GM19035 (cell line): ENCODE results near the gene IGFN1.

Source experiments
- ATAC-seq: cut with Tn5 transposase; IDR thresholded peaks from one replicate; pipeline ENCODE4 v1.9.1; 2021; ENCODE audit not compliant: unreplicated experiment

The IGFN1 gene

DNA sequence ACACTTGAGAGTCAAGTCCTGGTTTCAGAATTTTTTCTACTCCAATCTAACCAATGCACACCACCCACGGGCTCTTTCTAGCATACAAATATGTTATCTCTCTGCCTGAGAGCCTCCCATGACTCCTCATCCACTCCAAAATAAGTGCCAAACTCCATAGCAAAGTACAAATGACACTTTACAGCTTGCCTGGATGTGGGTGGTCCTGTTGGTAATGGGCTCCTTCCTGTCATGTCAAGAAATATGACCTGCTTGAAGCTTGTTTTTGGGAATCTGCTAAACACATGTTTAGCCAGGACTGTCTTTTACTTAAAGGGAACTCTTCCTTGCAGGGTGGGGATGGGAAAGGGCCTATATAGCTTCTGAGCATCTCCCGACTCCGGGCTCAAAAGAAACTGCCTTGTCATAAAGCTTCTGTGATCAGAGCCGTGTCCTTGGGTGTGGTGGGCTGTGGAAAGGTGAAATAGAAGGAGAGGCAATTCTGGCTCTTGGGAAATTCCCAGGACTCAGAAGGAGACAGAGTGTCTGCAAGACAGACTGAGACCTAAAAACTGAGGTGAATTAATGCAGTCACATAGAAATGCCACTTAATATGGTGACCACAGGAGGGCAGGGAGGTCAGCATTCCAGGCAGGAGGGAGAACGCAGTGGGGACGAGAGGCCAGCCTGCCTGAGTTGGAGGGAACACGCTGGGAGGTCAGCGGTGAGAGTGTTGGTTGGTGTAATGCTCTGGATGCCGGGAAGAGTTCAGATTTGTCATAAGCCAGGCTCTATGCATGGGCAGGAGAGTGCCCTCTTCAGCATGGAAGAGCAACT, 6.1 kb upstream of the IGFN1 start:
- no peak for ATAC-seq

DNA sequence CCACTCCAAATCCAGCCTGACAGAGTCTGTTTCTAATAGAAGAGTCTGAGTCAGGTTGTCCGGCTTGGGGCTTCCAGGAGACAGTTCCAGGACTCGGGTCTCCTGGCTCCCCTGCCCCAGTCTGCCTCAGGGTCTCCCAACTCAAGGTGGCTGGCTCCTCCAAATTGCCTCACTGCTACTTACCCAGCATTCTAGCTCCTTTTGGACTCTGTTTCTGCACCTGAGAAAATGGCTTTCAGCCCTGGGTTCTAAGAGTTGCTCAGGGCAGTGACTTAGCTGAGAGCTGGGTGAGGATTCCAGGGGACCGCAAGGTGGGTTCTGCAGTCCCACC, 5.5 kb upstream of the IGFN1 start:
- ATAC-seq, result no peak

DNA sequence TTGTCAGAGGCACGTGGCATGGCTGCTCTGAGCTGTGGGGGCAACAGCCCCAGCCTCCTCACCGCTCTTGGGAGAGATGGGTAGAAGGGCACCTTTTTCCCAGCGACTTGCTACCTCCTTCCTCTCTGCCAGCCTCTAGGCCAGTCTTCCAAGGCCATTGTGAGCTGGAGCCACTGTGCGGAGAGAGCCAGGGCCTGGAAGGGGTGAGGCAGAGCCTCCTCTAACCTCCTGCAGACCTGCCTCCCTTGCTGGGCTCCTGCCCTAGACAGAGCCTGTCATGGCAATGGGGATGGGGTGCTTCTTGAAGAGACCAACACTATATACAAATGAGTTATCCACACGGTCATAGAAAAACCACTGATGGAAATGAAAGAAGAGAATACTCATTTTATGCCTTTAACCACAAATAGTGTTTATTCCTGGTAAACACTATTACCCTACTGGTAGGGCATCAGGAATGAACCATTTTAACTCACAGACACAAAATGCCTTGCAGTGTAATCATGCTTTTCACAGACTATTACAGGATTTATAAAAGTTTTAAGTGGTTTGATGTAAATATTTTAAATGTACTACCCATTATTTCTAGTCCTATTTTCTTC, 5.0 kb upstream of the IGFN1 start:
- no peak for ATAC-seq

DNA sequence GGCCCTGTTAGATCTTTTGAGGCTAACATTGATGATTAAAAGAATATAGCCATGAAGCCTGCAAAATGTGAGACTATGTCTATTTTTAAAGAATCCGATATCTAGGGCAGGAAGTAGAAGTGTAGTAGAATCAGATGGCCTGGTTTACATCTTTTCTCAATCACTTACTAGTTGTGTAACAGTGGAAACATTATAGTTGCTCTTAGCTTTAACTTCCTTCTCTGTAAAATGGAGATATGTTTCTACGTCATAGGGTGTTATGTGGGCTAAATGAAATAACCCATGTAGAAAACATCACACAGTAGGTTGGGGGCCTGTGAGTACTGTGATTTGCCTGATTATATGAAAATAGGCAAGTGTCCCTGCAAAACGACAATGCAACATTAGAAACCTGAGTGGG, 4.4 kb upstream of the IGFN1 start:
- no peak for ATAC-seq

DNA sequence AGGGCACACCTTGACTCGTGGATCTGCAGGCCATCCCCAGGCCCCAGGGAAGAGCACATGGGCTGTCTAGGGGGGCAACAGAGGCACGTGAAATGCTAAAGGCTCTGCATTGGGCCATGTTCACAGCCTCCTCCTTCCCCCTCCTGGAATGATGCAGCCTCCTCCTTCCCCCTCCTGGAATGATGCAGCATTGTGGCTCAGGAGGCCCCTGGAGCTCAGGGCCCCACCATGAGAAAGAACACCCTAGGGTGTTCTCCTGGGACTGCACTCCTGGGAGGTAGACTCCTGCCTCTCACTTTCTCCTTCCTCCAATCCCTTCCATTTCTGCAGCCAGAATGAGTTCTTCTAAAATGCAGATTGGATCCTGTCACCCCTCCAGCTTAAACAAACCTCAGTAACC, 1.5 kb upstream of the IGFN1 start:
- ATAC-seq, result no peak

DNA sequence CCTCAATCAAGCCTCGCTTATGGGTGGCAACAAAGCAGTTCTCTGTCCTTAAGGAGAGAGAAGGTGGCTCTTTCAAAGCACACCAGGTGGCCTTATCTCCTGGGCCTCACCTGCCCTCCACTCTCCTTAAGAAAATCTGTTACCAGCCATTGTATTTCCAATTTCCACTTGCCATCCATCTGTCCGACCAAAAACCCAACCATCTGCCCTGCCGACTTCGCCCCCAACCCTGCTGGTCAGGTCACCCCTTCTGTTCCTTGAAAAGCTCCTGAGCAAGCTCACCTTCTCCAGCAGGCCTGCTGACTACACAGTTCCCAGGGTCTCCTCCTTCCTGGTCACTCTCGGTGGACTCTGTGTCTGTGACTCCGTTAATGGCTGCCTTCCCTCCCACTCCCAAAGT, 619 bp upstream of the IGFN1 start:
- no peak for ATAC-seq

DNA sequence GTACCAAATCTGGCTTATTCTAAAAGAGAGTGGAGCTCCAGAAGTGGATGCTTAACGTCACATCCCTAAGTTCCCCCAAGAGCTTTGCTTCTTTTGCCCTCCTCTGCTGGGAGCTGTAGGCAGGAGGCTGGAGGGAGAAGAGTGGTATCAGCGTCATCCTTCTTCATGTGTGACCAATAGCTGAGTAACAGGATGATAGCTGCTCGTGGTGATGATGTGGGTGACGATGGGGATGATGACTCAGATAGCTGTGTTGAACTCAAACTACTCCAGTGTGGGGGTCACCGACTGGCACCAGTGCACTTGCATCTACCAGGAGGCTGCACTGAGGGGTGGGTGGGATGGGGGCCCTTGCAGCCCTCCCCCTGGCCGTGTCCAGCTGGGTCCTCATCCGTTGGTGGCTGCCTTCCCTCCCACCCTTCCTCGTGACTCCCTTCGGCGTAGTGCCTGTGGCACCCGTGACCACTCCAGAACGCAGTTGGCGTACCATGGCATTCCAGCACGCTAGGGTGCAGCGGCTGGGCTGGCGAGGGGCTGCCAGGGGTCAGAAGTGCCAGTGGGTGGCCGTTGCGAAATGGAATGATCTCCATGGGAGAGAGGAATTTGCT, 1.1 kb downstream of the IGFN1 start:
- no peak for ATAC-seq

DNA sequence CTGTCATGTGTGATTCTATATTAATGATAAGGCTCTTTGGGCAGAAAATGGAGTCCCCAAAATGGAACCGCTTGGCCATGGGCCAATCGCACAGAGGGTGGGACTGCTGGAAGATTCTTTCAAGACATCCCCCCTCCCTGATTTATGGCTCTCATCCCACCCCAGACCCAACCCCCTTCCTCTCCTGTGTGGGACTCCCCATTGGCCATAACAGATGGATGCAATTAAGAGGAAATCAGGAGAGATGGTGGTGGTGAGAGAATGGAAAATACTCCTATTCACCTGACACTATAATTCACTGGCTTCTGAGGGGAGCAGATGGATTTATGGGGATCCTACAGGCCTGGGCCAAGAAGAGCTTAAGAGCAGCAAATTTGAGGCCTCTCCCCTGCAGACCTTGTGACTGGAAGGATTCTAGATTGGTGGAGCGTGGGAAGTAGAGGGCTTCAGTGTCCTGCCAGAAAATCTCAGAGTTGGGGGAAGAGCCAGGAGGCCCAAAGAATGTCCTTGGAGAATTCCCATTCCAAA, 1.7 kb downstream of the IGFN1 start:
- ATAC-seq, result no peak

DNA sequence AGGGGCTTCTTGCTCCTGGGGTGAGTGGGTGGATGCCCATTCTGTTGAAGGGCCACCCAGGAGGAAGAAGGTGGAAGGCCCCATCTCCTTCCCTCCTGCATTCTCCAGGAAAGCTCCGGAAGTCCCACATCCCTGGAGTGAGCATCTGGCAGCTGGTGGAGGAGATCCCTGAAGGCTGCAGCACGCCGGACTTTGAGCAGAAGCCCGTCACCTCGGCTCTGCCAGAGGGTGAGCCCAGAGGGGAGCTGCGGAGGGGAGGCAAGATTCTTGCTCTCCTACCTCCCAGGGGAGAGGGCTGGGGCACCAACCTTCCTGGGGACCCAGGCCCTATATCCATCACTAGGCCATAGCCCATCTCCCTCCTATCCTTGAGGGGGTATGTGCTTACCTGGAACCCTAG, 3.4 kb downstream of the IGFN1 start:
- no peak for ATAC-seq

DNA sequence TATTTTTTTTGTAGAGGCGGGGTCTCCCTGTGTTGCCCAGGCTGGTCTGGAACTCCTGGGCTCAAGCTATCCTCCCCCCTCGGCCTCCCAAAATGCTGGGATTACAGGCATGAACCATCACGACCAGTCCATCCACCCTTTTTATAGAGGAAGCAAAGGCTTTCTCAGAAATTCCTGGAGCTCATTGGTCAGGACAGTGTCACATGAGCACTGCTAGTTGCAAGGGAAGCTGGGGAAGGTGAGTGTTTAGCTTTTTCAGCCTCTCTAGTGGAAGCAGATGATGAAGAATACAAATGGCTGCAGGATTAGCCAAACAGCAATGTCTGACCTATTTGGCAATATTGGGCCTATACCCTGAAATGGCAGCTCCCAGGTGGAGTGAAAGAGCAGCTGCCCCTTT, 8.0 kb downstream of the IGFN1 start:
- no peak for ATAC-seq

DNA sequence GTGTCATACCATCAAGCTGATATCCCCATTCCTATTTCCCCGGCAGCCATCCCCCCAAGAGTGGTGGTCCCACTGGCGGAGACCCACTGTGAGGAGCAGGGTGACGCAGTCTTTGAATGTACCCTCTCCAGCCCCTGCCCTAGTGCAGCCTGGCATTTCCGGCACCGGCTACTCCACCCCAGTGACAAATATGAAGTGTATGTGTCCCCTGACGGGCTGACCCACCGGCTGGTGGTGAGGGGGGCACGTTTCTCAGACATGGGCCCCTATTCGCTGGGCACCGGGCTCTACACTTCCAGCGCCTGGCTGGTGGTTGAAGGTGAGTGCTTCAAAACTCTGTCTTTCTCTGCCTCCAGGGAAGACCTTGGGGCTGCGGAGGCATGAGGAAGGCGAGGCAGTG, 14.4 kb downstream of the IGFN1 start:
- no peak for ATAC-seq

DNA sequence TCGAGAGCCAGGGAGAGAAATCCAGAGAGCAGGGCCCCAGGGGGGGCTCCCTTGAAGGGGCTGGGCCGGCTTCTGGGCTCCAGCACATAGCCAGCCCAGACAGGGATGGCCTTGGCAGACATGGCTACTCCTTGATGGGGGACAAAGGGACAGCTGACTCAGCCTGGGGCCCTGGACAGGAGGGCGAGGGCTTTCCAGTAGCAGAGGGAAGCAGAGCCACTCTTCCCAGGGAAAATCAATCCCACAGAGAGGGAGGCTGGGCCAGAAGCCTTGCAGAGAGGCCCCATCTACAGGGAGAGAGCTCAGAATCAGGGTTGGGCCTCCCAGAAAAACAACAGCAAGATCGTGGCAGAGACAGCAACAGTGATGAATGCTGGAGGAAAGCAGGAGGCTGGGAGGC, 15.6 kb downstream of the IGFN1 start:
- no peak for ATAC-seq

DNA sequence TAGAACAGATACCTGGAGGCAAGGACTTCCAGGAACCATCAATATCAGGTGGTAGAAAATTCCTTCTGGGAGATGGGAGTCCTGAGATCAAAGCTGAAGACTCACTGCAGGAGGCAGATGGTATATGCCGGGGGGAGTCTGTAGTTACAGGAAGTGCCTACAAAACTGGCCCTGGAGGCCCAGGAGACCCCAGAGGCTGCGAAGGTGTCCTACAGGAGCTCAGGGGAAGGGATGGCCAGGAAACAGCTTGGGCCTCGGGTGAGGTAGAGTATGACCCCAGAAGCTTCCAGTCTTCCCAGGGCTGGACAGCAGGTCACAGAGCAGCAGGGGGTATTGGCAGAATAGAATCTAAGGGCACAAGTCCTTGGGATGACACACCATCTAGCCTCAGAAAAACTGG, 16.4 kb downstream of the IGFN1 start:
- ATAC-seq, result no peak

DNA sequence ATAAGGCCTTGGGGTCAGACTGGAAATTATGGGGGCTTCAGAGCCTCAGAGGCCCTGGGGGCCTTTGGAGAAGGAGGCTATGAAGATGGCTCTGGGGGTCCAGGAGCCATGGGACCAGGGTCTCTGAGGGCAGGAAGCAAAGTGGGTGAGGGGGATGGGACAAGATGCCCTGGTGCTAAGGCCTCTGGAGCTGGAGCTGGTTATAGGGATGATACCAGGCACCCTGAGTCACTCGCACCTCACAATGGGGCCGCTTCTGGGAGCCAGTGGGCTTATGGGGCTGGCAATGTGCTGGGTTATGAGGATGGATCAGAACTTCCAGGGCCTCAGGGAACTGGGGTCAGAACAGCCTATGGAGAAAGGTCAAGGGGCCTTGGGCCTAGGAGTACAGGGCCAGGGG, 17.6 kb downstream of the IGFN1 start:
- no peak for ATAC-seq

DNA sequence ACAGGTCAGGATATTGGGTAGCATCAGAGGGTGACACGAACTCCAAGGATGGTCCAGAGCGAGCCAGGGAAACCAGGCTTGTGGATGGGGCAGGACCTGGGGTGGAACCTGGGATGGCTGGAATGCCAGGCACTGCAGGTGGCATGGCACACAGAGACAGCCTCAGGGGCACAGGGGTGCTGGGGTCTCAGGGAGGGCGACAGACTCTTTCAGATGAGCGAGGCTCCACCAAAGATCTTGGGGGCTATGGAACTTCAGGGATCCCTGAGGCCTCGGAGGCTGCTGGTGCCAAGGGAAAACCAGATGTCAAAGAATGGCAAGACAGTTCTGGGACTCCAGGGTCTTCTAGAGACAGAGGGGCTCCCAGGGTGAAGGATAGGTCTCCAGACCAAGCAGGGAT, 21.4 kb downstream of the IGFN1 start:
- ATAC-seq, result no peak

DNA sequence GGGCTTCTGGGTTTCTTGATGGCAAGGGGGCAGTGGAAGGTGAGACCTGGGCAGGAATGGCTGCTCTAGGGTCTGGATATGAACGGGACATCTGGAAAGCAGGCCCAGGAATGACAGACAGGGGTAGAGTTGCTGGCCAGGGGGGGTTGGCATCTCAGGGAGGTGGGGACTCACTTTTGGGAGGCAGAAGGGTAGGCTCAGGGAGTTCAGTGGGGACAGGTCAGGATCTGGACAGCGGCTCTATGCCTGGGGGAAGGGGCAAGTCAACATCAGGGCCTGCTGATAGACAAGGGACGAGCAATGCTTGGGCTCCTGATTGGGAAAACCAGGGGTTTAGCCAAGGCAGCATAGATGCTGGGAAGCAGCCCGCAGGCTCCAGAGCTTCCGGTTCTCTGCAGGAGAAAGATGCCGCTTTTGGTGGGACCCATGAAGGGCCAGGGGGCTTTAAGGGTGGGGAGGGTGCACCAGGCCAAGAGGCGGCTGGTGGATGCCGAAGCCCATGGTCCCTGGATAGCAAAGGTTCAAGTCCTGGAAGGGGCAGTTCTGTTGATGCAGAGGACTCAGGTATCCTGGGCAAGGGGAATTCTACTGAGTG, 21.9 kb downstream of the IGFN1 start:
- no peak for ATAC-seq

DNA sequence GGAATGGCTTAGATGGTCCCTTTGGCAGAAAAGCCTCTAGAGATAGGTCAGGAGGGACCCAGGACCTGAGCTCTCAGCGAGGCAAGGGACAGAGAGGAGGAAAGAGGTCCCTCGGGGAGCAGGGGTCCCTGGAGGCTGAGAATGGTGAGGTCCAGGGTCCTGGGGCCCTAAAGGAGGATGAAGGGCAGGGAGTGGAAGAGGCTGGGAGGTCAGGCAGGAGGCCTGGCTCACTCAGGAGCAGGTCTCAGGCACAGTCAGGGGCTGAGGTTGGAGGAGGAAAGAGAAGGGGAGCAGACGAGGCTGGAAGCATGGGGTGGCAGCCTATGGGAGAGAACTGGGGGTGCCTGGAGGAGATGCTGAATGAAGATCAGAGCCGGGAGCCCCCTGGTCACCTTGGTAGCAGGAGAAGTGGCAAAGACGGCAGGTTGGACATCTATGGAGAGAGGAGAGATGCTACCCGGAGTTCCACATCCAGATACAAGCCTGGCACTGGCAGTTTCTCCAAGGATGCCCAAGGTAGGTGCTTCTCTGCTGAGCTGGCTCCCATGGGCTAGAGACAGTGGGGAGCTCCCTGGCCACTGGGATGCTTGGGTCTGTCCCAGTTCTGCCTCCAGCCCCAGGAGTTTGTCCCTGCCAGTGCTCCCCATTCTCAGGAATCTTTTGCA, 22.6 kb downstream of the IGFN1 start:
- no peak for ATAC-seq

DNA sequence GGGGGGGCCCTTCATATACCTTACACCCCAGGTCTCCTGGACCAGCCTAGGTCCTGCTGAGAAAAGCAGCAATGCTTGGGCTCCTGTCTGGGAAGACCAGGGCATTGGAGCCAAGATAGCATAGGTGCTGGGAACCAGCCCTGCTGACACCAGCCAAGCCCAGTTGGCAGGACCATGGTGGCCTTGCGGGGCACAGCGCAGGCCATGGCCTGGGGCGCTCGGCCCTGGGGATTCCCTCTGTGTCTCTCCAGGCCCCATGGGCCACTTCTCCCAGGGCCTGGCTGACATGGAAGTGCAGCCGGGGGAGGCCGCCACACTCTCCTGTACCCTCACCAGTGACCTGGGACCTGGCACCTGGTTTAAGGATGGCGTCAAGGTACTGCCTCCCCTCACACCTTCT, 23.3 kb downstream of the IGFN1 start:
- ATAC-seq, result no peak

DNA sequence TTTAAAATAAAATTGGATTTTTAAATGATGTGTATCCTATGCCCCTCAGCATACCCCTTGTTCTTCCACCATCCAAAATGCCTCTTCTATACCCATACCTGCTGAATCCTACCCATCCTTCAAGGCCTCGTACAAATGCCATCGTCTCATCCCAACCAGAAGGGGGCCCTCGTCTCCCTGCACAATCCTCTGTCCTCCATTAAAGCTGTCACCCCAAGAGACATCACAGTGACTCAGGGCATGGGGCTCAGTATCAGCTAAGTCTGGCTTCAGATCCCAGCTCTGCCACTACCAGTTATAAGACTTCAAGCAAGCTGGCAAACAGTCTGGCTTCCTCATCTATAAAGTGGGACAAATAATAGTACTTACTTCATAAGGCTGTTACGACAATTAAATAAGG, 23.8 kb downstream of the IGFN1 start:
- no peak for ATAC-seq

DNA sequence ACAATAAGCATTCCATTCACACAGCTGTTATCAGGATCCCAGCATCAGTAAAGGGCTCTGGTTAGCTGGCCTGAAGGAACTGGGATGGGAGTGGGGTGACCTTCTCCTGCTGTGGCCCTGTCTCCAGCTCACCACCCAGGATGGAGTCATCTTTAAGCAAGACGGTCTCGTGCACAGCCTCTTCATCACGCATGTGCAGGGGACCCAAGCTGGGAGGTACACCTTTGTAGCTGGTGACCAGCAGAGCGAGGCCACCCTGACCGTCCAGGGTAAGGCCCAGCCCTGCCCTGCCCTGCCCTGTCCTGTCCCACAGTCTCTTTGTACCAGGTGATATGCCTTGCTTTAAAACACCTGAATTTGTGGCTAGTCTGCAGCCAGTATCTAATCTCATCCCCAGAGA, 24.3 kb downstream of the IGFN1 start:
- ATAC-seq, result no peak

DNA sequence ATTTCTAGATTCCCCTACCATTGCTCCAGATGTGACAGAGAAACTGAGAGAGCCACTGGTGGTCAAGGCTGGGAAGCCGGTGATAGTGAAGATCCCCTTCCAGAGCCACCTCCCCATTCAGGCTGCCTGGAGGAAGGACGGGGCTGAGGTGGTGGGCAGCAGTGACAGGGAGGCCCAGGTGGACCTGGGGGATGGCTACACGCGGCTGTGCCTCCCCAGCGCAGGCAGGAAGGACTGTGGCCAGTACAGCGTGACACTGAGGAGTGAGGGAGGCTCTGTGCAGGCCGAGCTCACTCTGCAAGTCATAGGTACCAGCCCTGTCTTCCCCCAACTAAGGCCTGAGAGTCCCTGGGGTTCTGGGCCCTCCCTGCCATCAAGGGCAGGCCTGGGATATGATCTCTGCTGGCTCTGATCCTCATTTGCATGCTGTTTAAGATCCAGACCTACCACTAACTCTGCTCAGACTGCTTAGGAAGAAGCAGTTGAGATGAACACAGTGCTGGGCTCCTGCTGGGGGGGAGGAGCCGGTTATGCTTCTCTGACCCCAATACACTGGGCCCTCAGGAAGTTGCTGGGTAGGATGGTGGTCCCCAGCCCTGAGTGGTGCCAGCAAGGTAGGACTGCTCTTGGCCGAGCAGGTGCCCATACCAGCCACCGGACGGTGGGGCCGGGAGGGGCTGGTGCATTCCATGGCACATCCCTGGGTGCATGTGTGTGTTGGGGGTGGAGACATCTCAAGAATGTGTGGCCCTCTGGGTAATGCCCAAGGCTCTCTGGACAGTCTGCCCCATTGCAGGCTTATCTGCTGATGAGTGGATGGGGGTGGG, 25.1 kb downstream of the IGFN1 start:
- no peak for ATAC-seq
